NT2/D1 (cell line): Measurements from ENCODE around the gene SPATA2.

Experiments used
- SUZ12 ChIP-seq: IDR thresholded peaks from 2 replicates; pipeline ENCODE4 v1.6.1; 2011; ENCODE audit not compliant: insufficient read length, insufficient read depth; ENCODE audit errors: extremely low read depth
- YY1 ChIP-seq: IDR thresholded peaks from 2 replicates; pipeline ENCODE4 v1.6.1; 2011; ENCODE audit not compliant: insufficient read length, insufficient read depth
- ZNF274 ChIP-seq: IDR thresholded peaks from 2 replicates; pipeline ENCODE4 v1.6.1; 2011; ENCODE audit warnings: mild to moderate bottlenecking, low read depth, low read length

GRCh38 chr20:49942303-49942702, 27.0 kb upstream of the SPATA2 start:
- TF ChIP-seq YY1 (no peak), ZNF274 (no peak), SUZ12 (no peak)
